ENCODE results near the gene ST8SIA3. TPM values are rescaled to one million over a fixed set of nuclear protein-coding genes. Genes with fewer than 3 reads are reported as not detected.

ST8SIA3 gene
- total and polyA plus RNA-seq, 9 of the 15 experiments (the other 6 are each of a cell fraction or from before 2014, with no cell fraction given): not detected

GRCh38 chr18:57404345-57404744 is 52.0 kb downstream of the ST8SIA3 start:
- no peak for DNase-seq (ENCODE audit: extremely low read depth in 1 of 4, low spot score in 3 of 4)
- H3K27me3 ChIP-seq (ENCODE audit: control insufficient read depth in 2 of 2, insufficient read depth in 2 of 2, low read length in 2 of 2): no peaks in the 10 kb centered on the region
- H4K20me1 ChIP-seq (replicated peaks; ENCODE audit: control insufficient read depth, insufficient read depth, low read length): no peaks in the 10 kb centered on the region
- H3K4me3 ChIP-seq: no peak overlapping the region
- H3K36me3 ChIP-seq (ENCODE audit: control insufficient read depth, insufficient read depth, low read length): no peaks in the 10 kb centered on the region
- H3K9me3 ChIP-seq (replicated peaks; ENCODE audit: control insufficient read depth, insufficient read depth, low read depth, low read length): no peaks in the 10 kb centered on the region
- intact Hi-C loops (cut with micrococcal nuclease): no loop called here
- no peaks in the 10 kb centered on the region for H3K9me1 ChIP-seq (ENCODE audit: control insufficient read depth, insufficient read depth, low read length)
- no peak overlapping the region for H3K4me2 ChIP-seq (ENCODE audit: insufficient read depth, low read length)
- CTCF ChIA-PET (ENCODE audit: low intra/inter-chr PET ratio): no interaction called here
- POLR2A ChIA-PET: no interaction called here
- no peak overlapping the region for H3K9ac ChIP-seq (ENCODE audit: insufficient read depth in 1 of 2, low read depth in 2 of 2, low read length in 2 of 2)
- no peak overlapping the region for H2AFZ ChIP-seq (ENCODE audit: low read depth, low read length)
- no peak overlapping the region for H3K27ac ChIP-seq (ENCODE audit: extremely low read depth, low read depth, low read length)
- no TSS peak for BruUV-seq (replicated peaks)
- FAIRE-seq: no peak
- in situ Hi-C loops (cut with MboI): no loop called here
- H3K79me2 ChIP-seq (ENCODE audit: control insufficient read depth, insufficient read depth, low read length): no peaks in the 10 kb centered on the region
- H3K4me1 ChIP-seq (replicated peaks in 1 of 2; ENCODE audit: control insufficient read depth in 2 of 2, insufficient read depth in 2 of 2, low read length in 2 of 2): no peaks in the 10 kb centered on the region
- ATAC-seq: no peak
- TF ChIP-seq XRCC4 (IDR thresholded peaks at IDR 0.05; ENCODE audit: extremely low read depth, insufficient read depth, insufficient read length): no peak
- no peak for TF ChIP-seq ZBTB1 (CRISPR knock-in tag; IDR thresholded peaks at IDR 0.05; ENCODE audit: borderline replicate concordance, low read depth)
- TF ChIP-seq ZNF696 (CRISPR knock-in tag; conservative IDR thresholded peaks at IDR 0.05): no peak
- TF ChIP-seq RBM34 (IDR thresholded peaks at IDR 0.05; ENCODE audit: borderline replicate concordance, insufficient read depth, low read length): no peak
- TF ChIP-seq FOXA1 (IDR thresholded peaks at IDR 0.05; ENCODE audit: borderline replicate concordance): no peak
- no peak for TF ChIP-seq RCOR1 (IDR thresholded peaks at IDR 0.05; ENCODE audit: borderline replicate concordance in 1 of 2, low read depth in 2 of 2, low read length in 2 of 2)
- no peak for TF ChIP-seq ZNF655 (CRISPR knock-in tag; IDR thresholded peaks at IDR 0.05)

All from K562 (cell line).